Lower lobe of right lung (tissue), 2 donors: ENCODE measurements around the gene CBX1. TPM values are rescaled to one million over a fixed set of nuclear protein-coding genes. Genes with fewer than 3 reads are reported as not detected.

Experiments used
- ATAC-seq, 2 donors: fragments of 200-7000 bp; cut with Tn5 transposase; one replicate each; pipeline ENCODE4 v1.9.1; 2020 to 2022; ENCODE audit warnings: mild to moderate bottlenecking in 2 of 2, moderate library complexity in 2 of 2
- DNase-seq: peaks from one replicate; pipeline ENCODE4 v3.0.0-alpha.2; 2020
- H3K27ac ChIP-seq: fragments of 200-600 bp; one replicate; pipeline ENCODE4 v1.8.0; 2022
- H3K27me3 ChIP-seq: fragments of 200-600 bp; one replicate; pipeline ENCODE4 v1.8.0; 2022; ENCODE audit warnings: low read depth
- H3K36me3 ChIP-seq: fragments of 200-600 bp; one replicate; pipeline ENCODE4 v1.8.0; 2022; ENCODE audit warnings: mild to moderate bottlenecking
- H3K4me1 ChIP-seq: fragments of 200-600 bp; one replicate; pipeline ENCODE4 v1.8.0; 2022
- H3K4me3 ChIP-seq: fragments of 200-600 bp; one replicate; pipeline ENCODE4 v1.8.0; 2022; ENCODE audit warnings: mild to moderate bottlenecking
- H3K9me3 ChIP-seq: fragments of 200-600 bp; one replicate; pipeline ENCODE4 v1.8.0; 2022
- CTCF ChIP-seq: fragments of 200-600 bp; IDR thresholded peaks from one replicate; pipeline ENCODE4 v1.8.0; 2022; ENCODE audit warnings: antibody characterized with exemption, mild to moderate bottlenecking
- intact Hi-C: fragments of 100-400 bp; cut with DNase I; formaldehyde crosslinking; loops from one replicate; pipeline ENCODE4 v1.11.0; 2022
- total RNA-seq: library from RNA; stranded (reverse); fragmentation: NEBNext Ultra II Directional; extraction: Animal tissue kit (Norgen Biotek cat#: 25700); gene quantifications from one replicate; pipeline ENCODE4 v1.2.1, GENCODE V29; 2021
- donor health status: DM: no; HTN: yes; CAD: no; lungs with severe emphysema.

The CBX1 gene
- total RNA-seq, 1 donor from 2014 or later, result 30.7 TPM

GRCh38 chr17:48025040-48025903 lies 76.0 kb downstream of the CBX1 start:
- Histone ChIP-seq H3K27ac (peak overlapping the region; percentile 88), H3K4me3 (peak overlapping the region; percentile 53), H3K36me3 (no peaks in the 10 kb centered on the region), H3K27me3 (peaks cover 6% of the 10 kb centered on the region), H3K9me3 (no peaks in the 10 kb centered on the region), H3K4me1 (peaks cover 38% of the 10 kb centered on the region)
- ATAC-seq (peak; percentile 94 to 96), DNase-seq (peak; percentile 100)
- TF ChIP-seq CTCF, result peak; percentile 71
- intact Hi-C loops, result loop anchor here (5.0 kb wide), 1 partner anchor 47 kb away; no protein-coding TSS in a partner anchor

GRCh38 chr17:48024149-48025039 lies 76.9 kb downstream of the CBX1 start:
- Histone ChIP-seq H3K36me3 (no peaks in the 10 kb centered on the region), H3K27me3 (peaks cover 6% of the 10 kb centered on the region), H3K4me3 (peak overlapping the region; percentile 53), H3K27ac (peak overlapping the region; percentile 88), H3K4me1 (peaks cover 38% of the 10 kb centered on the region), H3K9me3 (no peaks in the 10 kb centered on the region)
- intact Hi-C loops, result loop anchor here (5.0 kb wide), 1 partner anchor 48 kb away; no protein-coding TSS in a partner anchor
- ATAC-seq, result peak; percentile 58 to 71
- TF ChIP-seq CTCF, result no peak
- DNase-seq, result peak; percentile 88

GRCh38 chr17:48023400-48024148 lies 77.7 kb downstream of the CBX1 start:
- Histone ChIP-seq H3K4me3 (peak overlapping the region; percentile 53), H3K36me3 (no peaks in the 10 kb centered on the region), H3K27ac (peak overlapping the region; percentile 88), H3K9me3 (no peaks in the 10 kb centered on the region), H3K27me3 (peaks cover 6% of the 10 kb centered on the region), H3K4me1 (peaks cover 38% of the 10 kb centered on the region)
- ATAC-seq, result peak; percentile 73 to 78
- intact Hi-C loops, result no loop called here
- peak; percentile 89 for DNase-seq
- peak; percentile 38 for TF ChIP-seq CTCF

GRCh38 chr17:48022901-48023300 lies 78.4 kb downstream of the CBX1 start:
- H3K9me3 ChIP-seq, result no peaks in the 10 kb centered on the region
- peaks cover 6% of the 10 kb centered on the region for H3K27me3 ChIP-seq
- H3K4me1 ChIP-seq, result peaks cover 38% of the 10 kb centered on the region
- no peak for TF ChIP-seq CTCF
- ATAC-seq (no peak), DNase-seq (no peak)
- intact Hi-C loops, result no loop called here
- no peaks in the 10 kb centered on the region for H3K36me3 ChIP-seq
- peak overlapping the region; percentile 53 for H3K4me3 ChIP-seq
- H3K27ac ChIP-seq, result no peak overlapping the region

- H3K27ac ChIP-seq, result no peak overlapping the region
- no peak for DNase-seq
- no peaks in the 10 kb centered on the region for H3K36me3 ChIP-seq
- H3K4me1 ChIP-seq, result peaks cover 38% of the 10 kb centered on the region
- peaks cover 6% of the 10 kb centered on the region for H3K27me3 ChIP-seq
- H3K4me3 ChIP-seq, result no peak overlapping the region
- no peak for ATAC-seq
- TF ChIP-seq CTCF, result no peak
- H3K9me3 ChIP-seq, result no peaks in the 10 kb centered on the region
- intact Hi-C loops, result no loop called here
These were observed 79.3 kb downstream of the CBX1 start for GRCh38 chr17:48021934-48022333.
